ENCODE measurements around the gene UBA1.

- no peak for TF ChIP-seq SUZ12 (IDR thresholded peaks at IDR 0.05; ENCODE audit: extremely low read depth, insufficient read depth, insufficient read length)
- TF ChIP-seq ZNF274 (IDR thresholded peaks at IDR 0.05; ENCODE audit: low read depth, low read length), result no peak
- TF ChIP-seq YY1 (IDR thresholded peaks at IDR 0.05; ENCODE audit: insufficient read depth, insufficient read length), result no peak
These were observed 36.8 kb upstream of the UBA1 start for GRCh38 chrX:47156611-47157520.

All from NT2/D1 (cell line).